Adrenal gland (tissue), 12 donors: ENCODE measurements around the gene OLFM3. TPM values are rescaled to one million over a fixed set of nuclear protein-coding genes. Genes with fewer than 3 reads are reported as not detected.

Experiments used
- DNase-seq, 7 donors: peaks; one replicate each; pipeline ENCODE4 v3.0.0-alpha.2; 2019 to 2020
- H3K27ac ChIP-seq, 5 donors: fragments of 200-600 bp; sonication (generic) in 4 of 5; 1 replicate in 3 of 5; 2 replicates in 2 of 5; pipeline versions ENCODE4 v1.5.1 to v1.8.0; 2016 to 2020; ENCODE audit warnings: mild to moderate bottlenecking in 1 of 5
- H3K27me3 ChIP-seq: fragments of 200-600 bp; 2 replicates; pipeline ENCODE4 v1.8.0; 2021
- H3K36me3 ChIP-seq, 2 donors: fragments of 200-600 bp; replicated peaks in 1 of 2; 1 replicate in 1 of 2; 2 replicates in 1 of 2; pipeline versions ENCODE4 v1.5.1 to v1.8.0; 2018 to 2022
- H3K4me1 ChIP-seq, 2 donors: fragments of 200-600 bp; replicated peaks in 1 of 2; 1 replicate in 1 of 2; 2 replicates in 1 of 2; pipeline versions ENCODE4 v1.5.1 to v1.8.0; 2018 to 2021
- H3K4me3 ChIP-seq, 4 donors: fragments of 200-600 bp; sonication (generic) in 3 of 4; one replicate each; pipeline ENCODE4 v1.5.1; 2016 to 2018
- H3K9me3 ChIP-seq, 3 donors: fragments of 200-600 bp; sonication (generic) in 1 of 3; replicated peaks in 1 of 3; 1 replicate in 2 of 3; 2 replicates in 1 of 3; pipeline versions ENCODE4 v1.5.1 to v1.8.0; 2016 to 2021
- POLR2A ChIP-seq, 2 donors: fragments of 450-650 bp; IDR thresholded peaks; one replicate each; pipeline ENCODE4 v1.6.1; 2017; ENCODE audit warnings: antibody characterized with exemption in 2 of 2, mild to moderate bottlenecking in 2 of 2, moderate library complexity in 1 of 2
- WGBS, 4 donors: extraction: QIAGEN DNeasy Blood & Tissue Kit in 2 of 4; methylation state at CpG; one replicate each; pipeline versions ENCODE4 v1.1.5 to v1.1.7; 2013 to 2017; 5-methylcytosine and 5-hydroxymethylcytosine counted together
- intact Hi-C, 2 donors: fragments of 100-400 bp; cut with DNase I; formaldehyde crosslinking; loops; one replicate each; pipeline versions ENCODE4 v1.14.1 to v1.15.0; 2022 to 2023
- polyA plus RNA-seq, 3 donors: library from polyadenylated mRNA; stranded (reverse); fragments of 200-250 nt in 2 of 3; fragments of 350-450 nt in 1 of 3; fragmentation: Illumina TruSeq in 1 of 3; extraction: RNeasy Lipid Tissue Mini Kit (QIAGEN cat#74804) in 1 of 3; gene quantifications; one replicate each; pipeline ENCODE4 v1.2.3, GENCODE V29; 2013 to 2014
- total RNA-seq, 9 donors: library from RNA; depleted of rRNA in 4 of 9; stranded (reverse); fragments of >200 nt in 4 of 9; fragments of 120-200 nt in 1 of 9; fragmentation: NEBNext Ultra II Directional in 1 of 9; extraction: Animal tissue kit (Norgen Biotek cat#: 25700) in 1 of 9; gene quantifications; one replicate each; pipeline versions ENCODE4 v1.1.0 to v1.2.4, GENCODE V29; 2013 to 2023
- TF ChIP-seq, protein P1 (sequence below), 6 experiments: fragments of 450-650 bp in 4 of 6; fragments of 200-600 bp in 2 of 6; sonication (generic) in 1 of 6; IDR thresholded peaks; 1 replicate in 5 of 6; 2 replicates in 1 of 6; pipeline versions ENCODE4 v1.5.1 to v1.8.0; 2016 to 2021; ENCODE audit warnings: antibody characterized with exemption in 6 of 6, mild to moderate bottlenecking in 2 of 6, moderate library complexity in 1 of 6
- donor health status: healthy with polysubstance abuse.
- donor health status: Bipolar disorder and iron deficiency.
- donor health status: DM: yes; HTN: yes; CAD: no.
- donor health status: DM: no; HTN: no; CAD: no.
- donor health status: DM: no; HTN: no; CAD: no.
- donor health status: DM: yes; HTN: yes; CAD: no.

Gene OLFM3
- total and polyA plus RNA-seq, 12 donors = 0.07 to 1.5 (median 0.26) TPM; not detected in 6

DNA sequence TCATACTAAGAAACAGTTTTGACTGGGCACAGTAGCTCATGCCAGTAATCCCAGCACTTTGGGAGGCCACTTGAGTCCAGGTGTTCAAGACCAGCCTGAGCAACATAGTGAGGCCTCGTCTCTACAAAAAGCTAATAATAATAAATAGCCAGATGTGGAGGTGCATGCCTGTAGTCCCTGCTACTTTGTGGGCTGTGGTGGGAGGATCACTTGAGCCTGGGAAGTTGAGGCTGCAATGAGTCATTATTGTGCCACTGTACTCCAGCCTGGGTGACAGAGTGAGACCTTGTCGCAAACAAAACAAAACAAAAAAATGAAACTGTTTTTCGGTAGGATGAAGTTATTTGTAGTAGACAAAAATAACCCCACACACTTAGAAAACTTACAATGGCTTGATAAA is 19.0 kb upstream of the OLFM3 start:
- Histone ChIP-seq H3K4me3 (no peak overlapping the region), H3K27ac (no peak overlapping the region), H3K9me3 (no peaks in the 10 kb centered on the region), H3K36me3 (no peaks in the 10 kb centered on the region), H3K27me3 (no peaks in the 10 kb centered on the region), H3K4me1 (no peaks in the 10 kb centered on the region)
- TF ChIP-seq, protein P1, sequence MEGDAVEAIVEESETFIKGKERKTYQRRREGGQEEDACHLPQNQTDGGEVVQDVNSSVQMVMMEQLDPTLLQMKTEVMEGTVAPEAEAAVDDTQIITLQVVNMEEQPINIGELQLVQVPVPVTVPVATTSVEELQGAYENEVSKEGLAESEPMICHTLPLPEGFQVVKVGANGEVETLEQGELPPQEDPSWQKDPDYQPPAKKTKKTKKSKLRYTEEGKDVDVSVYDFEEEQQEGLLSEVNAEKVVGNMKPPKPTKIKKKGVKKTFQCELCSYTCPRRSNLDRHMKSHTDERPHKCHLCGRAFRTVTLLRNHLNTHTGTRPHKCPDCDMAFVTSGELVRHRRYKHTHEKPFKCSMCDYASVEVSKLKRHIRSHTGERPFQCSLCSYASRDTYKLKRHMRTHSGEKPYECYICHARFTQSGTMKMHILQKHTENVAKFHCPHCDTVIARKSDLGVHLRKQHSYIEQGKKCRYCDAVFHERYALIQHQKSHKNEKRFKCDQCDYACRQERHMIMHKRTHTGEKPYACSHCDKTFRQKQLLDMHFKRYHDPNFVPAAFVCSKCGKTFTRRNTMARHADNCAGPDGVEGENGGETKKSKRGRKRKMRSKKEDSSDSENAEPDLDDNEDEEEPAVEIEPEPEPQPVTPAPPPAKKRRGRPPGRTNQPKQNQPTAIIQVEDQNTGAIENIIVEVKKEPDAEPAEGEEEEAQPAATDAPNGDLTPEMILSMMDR (IDR thresholded peaks at IDR 0.05) = no peak
- TF ChIP-seq POLR2A (IDR thresholded peaks at IDR 0.05) = no peak
- DNase-seq = no peak
- intact Hi-C loops = no loop called here
- 66 to 73% (median 70%) methylated on average over 3 of the region's 3 CpGs for WGBS, 4 donors

DNA sequence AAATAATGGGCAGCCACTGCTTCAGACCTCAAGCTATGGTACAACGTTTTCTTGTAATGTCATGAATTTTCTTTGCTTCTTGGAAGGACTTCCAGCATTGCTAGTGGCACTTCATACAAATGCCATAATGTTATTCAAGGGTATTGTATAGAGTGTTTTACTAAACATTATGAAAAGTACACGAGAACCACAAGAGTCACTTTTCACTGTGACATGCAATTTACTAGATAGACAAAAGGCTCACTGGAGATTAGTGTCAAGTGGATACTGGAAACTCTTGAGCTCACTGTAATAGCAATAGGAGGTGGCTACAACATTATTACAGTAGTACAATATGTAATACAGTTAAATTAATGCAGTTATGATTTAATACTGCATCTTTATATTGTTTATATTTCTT is 5.3 kb upstream of the OLFM3 start:
- 55 to 68% (median 59%) methylated on average over 2 of the region's 2 CpGs for WGBS, 4 donors
- no peaks in the 10 kb centered on the region for H3K27me3 ChIP-seq
- intact Hi-C loops = no loop called here
- no peaks in the 10 kb centered on the region for H3K9me3 ChIP-seq
- no peak overlapping the region for H3K27ac ChIP-seq
- H3K4me3 ChIP-seq = no peak overlapping the region
- no peak for TF ChIP-seq POLR2A (IDR thresholded peaks at IDR 0.05)
- TF ChIP-seq, protein P1 (IDR thresholded peaks at IDR 0.05) = no peak
- DNase-seq = no peak
- H3K4me1 ChIP-seq = no peaks in the 10 kb centered on the region
- H3K36me3 ChIP-seq = no peaks in the 10 kb centered on the region

DNA sequence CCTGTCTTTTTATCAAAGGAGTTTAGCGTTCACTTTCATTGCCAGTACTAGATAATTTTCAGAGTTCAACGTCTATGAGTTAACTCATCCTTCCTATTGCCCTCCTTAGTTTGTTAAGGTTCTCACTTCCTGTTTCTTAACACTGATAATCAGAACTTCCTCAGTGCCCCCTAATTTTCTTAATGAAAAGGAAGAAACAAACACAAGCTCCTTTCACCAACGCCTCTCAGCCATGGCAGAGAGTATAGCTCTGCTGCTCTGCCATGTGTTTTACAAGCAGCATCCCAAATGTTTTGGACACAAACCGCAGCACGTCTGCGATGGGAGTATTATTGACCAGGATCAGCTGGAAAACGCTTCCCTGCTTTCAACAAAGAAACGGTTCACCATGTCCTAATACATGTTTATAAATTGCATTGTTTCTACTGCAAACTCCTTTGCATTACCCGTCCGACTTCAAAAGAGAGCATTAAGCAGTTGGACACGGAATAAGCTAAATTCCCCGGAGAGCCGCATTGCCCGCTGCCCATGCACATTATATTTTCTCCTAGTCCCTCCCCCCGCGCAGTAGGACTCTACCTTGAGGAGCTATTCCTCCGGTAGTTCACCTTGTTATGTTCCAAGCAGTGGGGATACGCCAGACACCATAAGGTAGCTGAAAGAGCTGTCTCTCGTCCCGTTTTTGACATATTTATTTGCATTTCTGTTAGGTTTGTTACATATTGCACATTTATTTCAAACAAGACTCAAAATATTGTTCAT is 561 bp downstream of the OLFM3 start:
- no peak overlapping the region for H3K27ac ChIP-seq
- no peaks in the 10 kb centered on the region for H3K36me3 ChIP-seq
- TF ChIP-seq POLR2A (IDR thresholded peaks at IDR 0.05) = no peak
- TF ChIP-seq, protein P1 (IDR thresholded peaks at IDR 0.05) = no peak
- WGBS, 4 donors = 6 to 12% (median 8%) methylated on average over 20 of the region's 20 CpGs
- H3K4me1 ChIP-seq = no peaks in the 10 kb centered on the region
- no peaks in the 10 kb centered on the region for H3K27me3 ChIP-seq
- intact Hi-C loops = no loop called here
- H3K4me3 ChIP-seq = no peak overlapping the region
- H3K9me3 ChIP-seq = no peaks in the 10 kb centered on the region
- no peak for DNase-seq

DNA sequence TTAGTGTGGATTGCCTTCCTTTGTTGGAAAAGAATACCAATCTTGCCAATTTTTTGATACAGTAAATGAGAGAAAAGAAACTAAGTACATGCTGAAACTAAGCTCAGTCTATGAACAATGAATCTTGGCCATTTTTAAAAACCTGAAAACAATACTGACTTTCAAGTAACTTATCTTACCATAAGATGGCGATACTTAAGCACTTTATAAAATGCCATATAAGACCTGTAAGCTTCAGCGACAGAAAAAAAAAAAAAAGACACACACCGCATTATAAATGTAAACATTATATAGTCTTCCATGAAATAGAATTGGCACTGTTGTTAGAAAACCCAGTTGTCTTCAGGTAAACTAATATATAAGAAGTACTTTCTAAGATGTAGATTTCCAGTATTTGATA is 3.0 kb downstream of the OLFM3 start:
- Histone ChIP-seq H3K36me3 (no peaks in the 10 kb centered on the region), H3K27me3 (no peaks in the 10 kb centered on the region), H3K9me3 (no peaks in the 10 kb centered on the region), H3K27ac (no peak overlapping the region), H3K4me1 (no peaks in the 10 kb centered on the region), H3K4me3 (no peak overlapping the region)
- TF ChIP-seq, protein P1 (IDR thresholded peaks at IDR 0.05) = no peak
- TF ChIP-seq POLR2A (IDR thresholded peaks at IDR 0.05) = no peak
- intact Hi-C loops = no loop called here
- 42 to 58% (median 48%) methylated on average over 3 of the region's 3 CpGs for WGBS, 4 donors
- no peak for DNase-seq
